Activated gamma-delta T cell treated with Interleukin-2 at 50 U/mL for 16 hours (primary cell): ENCODE results near the gene PTX3.

Source experiments
- DNase-seq: peaks from one replicate; pipeline ENCODE4 v3.0.0-alpha.2; 2020

Gene PTX3

DNA sequence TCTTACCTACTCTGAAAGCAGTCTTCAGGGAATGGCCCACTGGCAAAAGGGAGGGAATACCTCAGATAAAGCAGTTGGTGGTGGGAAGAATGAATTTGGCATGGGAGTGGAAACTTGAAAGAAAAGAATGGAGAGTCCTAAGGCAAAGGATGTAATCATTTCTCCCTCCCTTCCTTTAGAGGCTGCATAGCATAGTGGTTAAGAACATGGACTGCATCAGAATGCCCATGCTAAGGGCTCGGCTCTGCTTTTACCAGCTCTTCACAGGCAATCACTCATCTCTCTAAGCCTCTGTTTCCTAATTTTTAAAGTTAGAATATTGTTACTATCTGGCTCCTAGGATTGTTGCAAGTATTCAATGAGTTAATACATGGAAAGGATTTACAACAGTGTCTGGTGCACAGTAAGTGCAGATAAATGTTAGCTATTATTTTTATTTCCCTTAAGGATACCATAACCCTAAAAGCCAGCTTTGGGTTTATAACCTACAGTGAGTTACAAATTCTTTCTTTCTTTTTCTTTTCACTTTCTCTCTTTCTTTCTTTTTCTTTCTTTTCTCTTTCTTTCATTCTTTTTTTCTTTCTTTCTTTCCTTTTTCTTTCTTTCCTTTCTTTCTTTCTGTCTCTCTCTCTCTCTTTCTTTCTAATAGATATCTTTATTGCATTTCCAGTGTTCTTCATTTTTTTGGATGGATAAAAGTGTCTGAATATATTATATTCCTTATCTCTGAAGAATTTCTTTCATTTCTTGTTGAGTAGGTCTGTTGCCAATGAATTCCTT lies 43.0 kb downstream of the PTX3 start:
- DNase-seq, result no peak

DNA sequence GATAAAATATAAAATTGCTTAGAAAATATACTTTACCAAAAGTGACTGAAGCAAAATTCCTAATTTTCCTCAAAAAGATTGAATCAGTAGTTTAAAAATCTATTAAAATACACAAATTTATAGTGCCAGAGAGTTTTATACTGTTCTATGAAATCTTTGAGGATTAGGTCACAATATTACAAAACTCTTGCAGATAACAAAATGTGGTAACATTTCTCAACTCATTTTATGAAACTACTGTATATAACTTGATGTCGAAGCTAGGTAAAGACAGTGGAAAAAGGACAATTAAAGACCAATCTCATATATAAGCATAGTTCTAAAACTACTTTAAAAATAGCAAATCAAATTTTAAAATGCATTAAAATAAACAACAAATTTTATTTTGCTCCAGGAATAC lies 50.7 kb downstream of the PTX3 start:
- DNase-seq, result no peak

DNA sequence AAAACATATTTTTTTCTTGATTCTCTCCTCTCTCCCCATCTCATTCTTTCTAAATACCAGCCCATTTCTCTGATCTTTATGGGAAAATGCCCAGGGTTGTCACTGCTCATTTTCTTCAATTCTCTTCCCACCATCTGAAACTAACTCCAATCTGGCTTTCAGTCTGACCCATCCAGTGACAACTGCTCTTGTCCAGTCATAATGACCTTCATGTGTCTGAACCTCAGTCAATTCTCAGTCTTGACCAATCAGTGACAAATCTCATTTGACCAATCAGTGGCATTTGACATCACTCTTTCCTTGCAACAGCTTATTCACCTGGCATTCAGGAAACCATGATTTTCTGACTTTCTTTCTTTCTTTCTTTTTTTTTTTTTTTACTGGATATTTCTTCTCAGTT lies 51.5 kb downstream of the PTX3 start:
- DNase-seq, result no peak

DNA sequence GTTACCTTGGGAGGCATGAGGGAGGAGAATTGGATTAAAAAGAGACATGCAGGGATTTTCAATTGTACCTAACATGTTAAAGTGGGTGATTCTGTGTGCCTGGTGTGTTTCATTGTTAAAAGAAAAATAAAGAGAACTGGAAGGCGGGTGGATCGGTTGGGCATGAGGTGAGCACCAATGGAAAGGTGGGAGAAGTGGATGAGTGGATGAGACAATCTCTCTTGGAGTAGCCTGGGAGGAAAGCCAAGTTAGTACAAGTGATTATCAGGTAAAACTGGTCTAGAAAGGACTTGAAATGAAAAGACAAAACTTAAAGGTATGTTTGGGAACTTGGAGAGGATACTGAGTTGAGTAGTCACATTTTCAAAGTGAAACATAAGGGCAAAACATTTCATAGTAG lies 54.5 kb downstream of the PTX3 start:
- DNase-seq, result no peak
